CD4-positive, alpha-beta T cell (primary cell): Measurements from ENCODE around the gene SLC16A12. TPM values are rescaled to one million over a fixed set of nuclear protein-coding genes. Genes with fewer than 3 reads are reported as not detected.

ENCODE experiments used
- ATAC-seq: fragments of 200-7000 bp; cut with Tn5 transposase; one replicate; pipeline ENCODE4 v1.10.0; 2022; ENCODE audit warnings: mild to moderate bottlenecking; ENCODE audit not compliant: poor library complexity
- CTCF ChIA-PET: fragments of 350-600 bp; sonication (Branson Sonifier 250); formaldehyde crosslinking; loops from one replicate; lab custom pipeline; 2021; ENCODE audit warnings: antibody characterized with exemption, inconsistent platforms; lab: Charles Lee
- POLR2A ChIA-PET: fragments of 350-600 bp; sonication (Branson Sonifier 250); formaldehyde crosslinking; loops from one replicate; lab custom pipeline; 2021; ENCODE audit warnings: antibody characterized with exemption, inconsistent platforms; lab: Charles Lee
- DNase-seq, 14 experiments: peaks; one replicate each; pipeline ENCODE4 v3.0.0-alpha.2; 2013 to 2020; ENCODE audit warnings: mixed read lengths in 2 of 14
- H3K27ac ChIP-seq, 2 donors: one replicate each; pipeline versions ENCODE4 v1.5.1 to v1.7.0; 2013; ENCODE audit warnings: low read length in 2 of 2, low read depth in 1 of 2, mild to moderate bottlenecking in 1 of 2
- H3K27me3 ChIP-seq, 2 experiments: 1 replicate in 1 of 2; 2 replicates in 1 of 2; pipeline versions ENCODE4 v1.6.1 to v1.7.0; 2013; ENCODE audit warnings: low read length in 2 of 2, control low read depth in 1 of 2, mild to moderate bottlenecking in 1 of 2, moderate library complexity in 1 of 2; ENCODE audit not compliant: insufficient read depth in 2 of 2, control insufficient read depth in 1 of 2
- H3K36me3 ChIP-seq: one replicate; pipeline ENCODE4 v1.6.1; 2013; ENCODE audit warnings: low read length, control low read depth; ENCODE audit not compliant: insufficient read depth
- H3K4me1 ChIP-seq: one replicate; pipeline ENCODE4 v1.6.1; 2013; ENCODE audit warnings: low read length, control low read depth; ENCODE audit not compliant: insufficient read depth
- H3K4me3 ChIP-seq: one replicate; pipeline ENCODE4 v1.5.1; 2013; ENCODE audit warnings: mild to moderate bottlenecking, low read length, moderate library complexity
- H3K9me3 ChIP-seq, 2 experiments: 1 replicate in 1 of 2; 2 replicates in 1 of 2; pipeline versions ENCODE4 v1.6.1 to v1.7.0; 2013; ENCODE audit warnings: low read length in 2 of 2, mild to moderate bottlenecking in 2 of 2, control low read depth in 1 of 2, moderate library complexity in 1 of 2; ENCODE audit not compliant: control insufficient read depth in 1 of 2, insufficient read depth in 1 of 2
- H3K27ac Mint-ChIP-seq: one replicate; pipeline ENCODE4 v1.8.0; 2020; ENCODE audit warnings: mixed read lengths
- H3K27me3 Mint-ChIP-seq: one replicate; pipeline ENCODE4 v1.8.0; 2021; ENCODE audit warnings: mixed read lengths
- H3K36me3 Mint-ChIP-seq: one replicate; pipeline ENCODE4 v1.8.0; 2021; ENCODE audit warnings: low read depth, mixed read lengths
- H3K4me1 Mint-ChIP-seq: one replicate; pipeline ENCODE4 v1.8.0; 2021; ENCODE audit warnings: low read depth, mixed read lengths
- H3K4me3 Mint-ChIP-seq: one replicate; pipeline ENCODE4 v1.8.0; 2020; ENCODE audit warnings: mild to moderate bottlenecking, mixed read lengths
- H3K9me3 Mint-ChIP-seq: one replicate; pipeline ENCODE4 v1.8.0; 2020; ENCODE audit warnings: mixed read lengths
- CTCF ChIP-seq: fragments of 200-600 bp; IDR thresholded peaks from one replicate; pipeline ENCODE4 v1.8.0; 2022; ENCODE audit warnings: antibody characterized with exemption, mild to moderate bottlenecking
- intact Hi-C, 2 experiments: fragments of 100-400 bp; cut with DNase I in 1 of 2; cut with micrococcal nuclease in 1 of 2; formaldehyde crosslinking; loops; one replicate each; pipeline versions ENCODE4 v1.15.1 to v1.9.0; 2023 to 2025; cut with DNase I, micrococcal nuclease
- total RNA-seq, 174 experiments: library from RNA in 2 of 174; stranded (reverse) in 2 of 174; gene quantifications; one replicate each; pipeline ENCODE4 v1.2.3 and lab custom pipeline; 2021 to 2026

Gene SLC16A12
- total RNA-seq, 2 experiments from 2014 or later: not detected

DNA sequence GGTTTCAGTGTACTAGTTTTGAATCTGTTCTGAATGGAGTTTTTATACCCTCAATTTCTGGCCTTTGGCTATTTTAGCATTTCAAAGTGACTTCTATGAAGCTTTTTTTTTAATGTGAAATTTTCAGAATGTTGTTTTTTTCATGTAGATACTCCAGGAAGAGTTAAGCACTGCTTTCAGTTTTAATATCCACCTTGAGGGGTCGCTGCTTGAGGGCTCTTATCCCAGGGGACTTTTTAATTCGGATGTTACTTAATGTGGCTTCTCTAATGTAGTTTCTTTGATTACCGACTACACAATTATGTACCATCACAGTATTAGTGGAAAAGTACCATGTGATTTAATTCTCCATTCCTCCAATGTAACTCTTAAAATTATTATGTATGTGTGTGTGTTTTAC is 115.8 kb downstream of the SLC16A12 start:
- Histone ChIP-seq H3K27me3 (no peaks in the 10 kb centered on the region), H3K4me3 (no peak overlapping the region), H3K36me3 (peaks cover 34% of the 10 kb centered on the region), H3K4me1 (peaks cover 27% of the 10 kb centered on the region), H3K9me3 (no peaks in the 10 kb centered on the region), H3K27ac (no peak overlapping the region)
- H3K4me1 Mint-ChIP-seq: peaks cover 60% of the 10 kb centered on the region
- peak overlapping the region; percentile 63 for H3K4me3 Mint-ChIP-seq
- ChIA-PET CTCF (interaction anchor here (0.9 to 1.9 kb wide), 3 partner anchors 10 to 25 kb away, joined by 3 to 5 read pairs (median 3); no protein-coding TSS in a partner anchor), POLR2A (interaction anchor here (1.2 to 3.6 kb wide), 3 partner anchors 117 to 224 kb away, joined by 4 to 14 read pairs (median 11); partner anchors contain the start of genes IFIT2 and LIPA)
- TF ChIP-seq CTCF: peak; percentile 31
- ATAC-seq: peak; percentile 28
- peak in 4 of 14 experiments; percentile 21 to 78 (median 60) for DNase-seq
- intact Hi-C loops: loop anchor here (10.0 kb wide), 2 partner anchors 165 to 425 kb away; partner anchors contain the start of genes FAS (in 1 of the 2) and LIPA (in 1 of the 2)
- H3K27ac Mint-ChIP-seq: peak overlapping the region; percentile 75
- H3K27me3 Mint-ChIP-seq: no peaks in the 10 kb centered on the region
- H3K36me3 Mint-ChIP-seq: peaks cover 48% of the 10 kb centered on the region
- H3K9me3 Mint-ChIP-seq: no peaks in the 10 kb centered on the region

GRCh38 chr10:89416465-89416864 is 118.9 kb downstream of the SLC16A12 start:
- peaks cover 80% of the 10 kb centered on the region for H3K4me1 Mint-ChIP-seq

More at GRCh38 chr10:89416465-89416864, 118.9 kb downstream of the SLC16A12 start:
- no peaks in the 10 kb centered on the region for H3K27me3 Mint-ChIP-seq
- ATAC-seq: no peak
- peak overlapping the region; percentile 96 for H3K4me3 Mint-ChIP-seq
- ChIA-PET CTCF (no interaction called here), POLR2A (interaction anchor here (0.5 to 2.9 kb wide), 5 partner anchors 8 to 552 kb away, joined by 3 to 15 read pairs (median 4); partner anchors contain the start of gene IFIT1)
- no peak for DNase-seq
- peaks cover 32% of the 10 kb centered on the region for H3K36me3 ChIP-seq
- H3K4me1 ChIP-seq: peaks cover 41% of the 10 kb centered on the region
- H3K27me3 ChIP-seq: no peaks in the 10 kb centered on the region
- TF ChIP-seq CTCF: no peak
- H3K27ac Mint-ChIP-seq: peak overlapping the region; percentile 99
- peaks cover 53% of the 10 kb centered on the region for H3K36me3 Mint-ChIP-seq
- H3K9me3 ChIP-seq: peaks cover 0 to 5% of the 10 kb centered on the region in 2 experiments
- intact Hi-C loops: loop anchor here (10.0 kb wide), 2 partner anchors 162 to 422 kb away; partner anchors contain the start of genes FAS (in 1 of the 2) and LIPA (in 1 of the 2)
- no peak overlapping the region for H3K27ac ChIP-seq
- H3K9me3 Mint-ChIP-seq: no peaks in the 10 kb centered on the region
- H3K4me3 ChIP-seq: no peak overlapping the region
